ENCODE data around the gene CFAP119. TPM values are rescaled to one million over a fixed set of nuclear protein-coding genes. Genes with fewer than 3 reads are reported as not detected.

The CFAP119 gene
- total RNA-seq, 1 experiment from 2014 or later, result 4.6 TPM

DNA sequence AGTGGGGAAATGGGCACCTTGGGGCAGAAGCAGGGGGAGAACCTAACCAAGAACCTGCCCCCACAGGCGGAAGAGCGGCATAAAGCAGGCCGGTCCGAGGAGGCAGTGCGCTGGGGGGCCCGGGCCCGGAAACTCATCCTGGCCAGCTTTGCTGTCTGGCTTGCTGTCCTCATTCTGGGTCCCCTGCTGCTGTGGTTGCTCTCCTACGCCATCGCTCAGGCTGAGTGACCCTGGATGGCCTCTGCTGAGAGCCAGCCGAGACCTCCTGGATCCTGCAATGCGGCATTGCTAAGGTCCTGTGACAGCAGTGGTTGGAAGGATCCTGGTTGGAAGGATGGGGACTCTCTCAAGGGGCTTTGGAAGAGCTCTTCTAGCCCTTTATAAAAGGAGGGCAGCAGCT, 18.1 kb downstream of the CFAP119 start:
- DNase-seq (ENCODE audit: extremely low read depth, low read depth), result no peak

DNA sequence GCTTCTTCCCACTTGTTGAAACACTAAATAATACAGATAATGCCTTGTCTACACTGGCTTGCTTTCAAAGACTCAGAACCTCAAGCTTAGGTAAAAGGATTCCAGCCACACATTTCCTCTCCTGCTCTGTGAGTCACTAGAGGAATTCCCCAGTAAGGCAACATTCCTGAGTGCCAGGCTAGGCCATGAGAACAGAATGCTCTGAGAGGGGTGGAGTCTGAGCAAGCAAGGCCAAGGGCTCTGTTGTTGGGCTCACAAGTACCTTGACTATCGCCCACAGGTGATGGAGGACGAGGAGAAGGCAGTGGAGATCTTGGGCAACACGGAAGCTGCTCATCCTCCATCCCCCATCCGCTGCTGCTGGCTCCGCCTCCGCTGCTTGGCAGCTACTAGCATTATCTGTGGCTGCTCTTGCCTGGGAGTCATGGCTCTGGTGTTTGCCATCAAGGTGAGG, 20.4 kb downstream of the CFAP119 start:
- DNase-seq (ENCODE audit: extremely low read depth, low read depth), result no peak

DNA sequence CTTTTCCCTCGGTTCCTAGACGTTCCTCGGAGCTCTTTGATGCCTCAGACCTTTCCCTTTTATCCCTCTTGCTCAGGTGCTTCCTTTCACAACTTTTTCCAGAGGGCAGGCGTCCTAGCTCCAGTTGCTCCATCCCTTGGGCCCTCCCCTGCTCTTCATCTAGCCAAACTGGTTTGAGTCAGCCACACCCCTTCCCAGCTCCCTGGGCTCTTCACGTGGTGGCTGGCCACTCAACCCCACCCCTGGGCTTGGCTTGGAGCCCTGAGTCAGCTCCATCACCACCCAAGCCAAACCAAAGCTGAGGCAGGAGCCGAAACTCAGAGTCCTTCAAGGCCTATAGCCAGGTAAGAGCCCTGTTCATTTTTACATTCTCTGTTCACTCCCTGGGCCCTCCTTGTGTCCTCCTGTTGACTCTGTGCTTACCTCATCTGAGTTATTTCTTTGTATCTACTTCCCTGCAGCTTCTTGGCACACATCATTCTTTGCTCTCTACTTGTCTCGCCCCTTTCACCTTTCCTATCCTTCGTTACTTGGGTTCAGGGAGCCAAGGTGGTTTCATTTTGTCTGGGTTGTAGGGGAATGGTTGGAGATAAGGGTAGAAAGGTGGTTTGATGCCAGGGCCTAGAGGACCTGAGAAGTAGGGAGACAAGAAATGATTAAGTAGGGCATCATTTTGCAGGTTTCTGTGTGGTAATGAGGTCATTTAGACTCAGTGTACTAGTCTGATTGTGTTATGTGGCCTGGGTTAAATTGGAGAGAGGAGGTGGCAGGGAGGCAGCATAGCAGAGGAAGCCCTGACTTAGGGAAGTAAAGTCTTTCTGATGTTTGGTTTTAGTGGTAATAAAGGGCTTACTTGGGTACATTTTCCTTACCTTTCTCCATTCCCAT, 21.3 kb downstream of the CFAP119 start:
- DNase-seq (ENCODE audit: extremely low read depth, low read depth), result no peak

DNA sequence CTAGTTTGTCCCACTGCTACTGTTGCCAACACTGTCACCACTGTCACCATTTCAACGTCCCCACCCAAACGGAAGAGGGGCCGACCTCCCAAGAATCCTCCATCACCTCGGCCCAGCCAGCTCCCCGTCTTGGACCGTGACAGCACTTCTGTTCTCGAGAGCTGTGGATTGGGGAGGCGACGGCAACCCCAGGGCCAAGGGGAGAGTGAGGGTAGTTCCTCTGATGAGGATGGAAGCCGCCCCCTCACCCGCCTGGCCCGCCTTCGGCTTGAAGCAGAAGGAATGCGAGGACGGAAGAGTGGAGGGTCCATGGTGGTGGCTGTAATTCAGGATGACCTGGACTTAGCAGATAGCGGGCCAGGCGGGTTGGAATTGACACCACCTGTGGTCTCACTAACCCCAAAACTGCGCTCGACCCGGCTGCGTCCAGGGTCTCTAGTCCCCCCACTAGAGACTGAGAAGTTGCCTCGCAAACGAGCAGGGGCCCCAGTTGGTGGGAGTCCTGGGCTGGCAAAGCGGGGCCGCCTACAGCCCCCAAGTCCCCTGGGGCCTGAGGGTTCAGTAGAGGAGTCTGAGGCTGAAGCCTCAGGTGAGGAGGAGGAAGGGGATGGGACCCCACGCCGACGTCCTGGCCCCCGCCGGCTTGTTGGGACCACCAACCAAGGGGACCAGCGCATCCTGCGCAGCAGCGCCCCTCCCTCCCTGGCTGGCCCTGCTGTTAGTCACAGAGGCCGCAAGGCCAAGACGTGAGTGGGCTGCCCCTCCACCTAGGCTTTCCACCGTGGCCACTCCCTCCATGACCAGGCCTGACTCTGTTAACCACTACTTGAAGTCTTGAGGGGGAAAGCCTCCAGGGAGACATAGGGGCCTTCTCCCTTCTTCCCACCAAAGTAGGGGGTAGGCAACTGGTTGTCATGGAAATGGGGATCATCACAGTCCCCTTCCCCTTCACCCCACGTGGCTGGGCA, 22.6 kb downstream of the CFAP119 start:
- DNase-seq (ENCODE audit: extremely low read depth, low read depth), result no peak

DNA sequence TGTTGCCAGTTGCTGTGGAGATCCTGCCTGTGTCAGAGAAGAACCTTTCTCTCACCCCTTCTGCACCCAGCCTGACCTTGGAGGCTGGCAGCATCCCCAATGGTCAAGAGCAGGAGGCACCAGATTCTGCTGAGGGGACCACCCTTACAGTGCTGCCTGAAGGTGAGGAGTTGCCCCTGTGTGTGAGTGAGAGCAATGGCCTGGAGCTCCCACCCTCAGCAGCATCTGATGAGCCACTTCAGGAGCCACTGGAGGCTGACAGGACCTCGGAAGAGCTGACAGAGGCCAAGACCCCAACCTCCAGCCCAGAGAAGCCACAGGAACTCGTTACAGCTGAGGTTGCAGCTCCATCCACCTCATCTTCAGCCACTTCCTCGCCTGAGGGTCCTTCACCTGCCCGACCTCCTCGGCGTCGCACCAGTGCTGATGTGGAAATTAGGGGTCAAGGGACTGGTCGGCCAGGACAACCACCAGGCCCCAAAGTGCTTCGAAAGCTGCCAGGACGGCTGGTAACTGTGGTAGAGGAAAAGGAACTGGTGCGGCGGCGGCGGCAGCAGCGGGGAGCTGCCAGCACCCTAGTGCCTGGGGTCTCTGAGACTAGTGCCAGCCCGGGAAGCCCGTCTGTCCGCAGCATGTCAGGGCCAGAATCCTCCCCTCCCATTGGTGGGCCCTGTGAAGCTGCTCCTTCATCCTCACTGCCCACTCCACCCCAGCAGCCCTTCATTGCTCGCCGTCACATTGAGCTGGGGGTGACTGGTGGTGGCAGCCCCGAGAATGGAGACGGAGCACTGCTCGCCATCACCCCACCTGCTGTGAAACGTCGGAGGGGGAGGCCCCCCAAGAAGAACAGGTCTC, 23.8 kb downstream of the CFAP119 start:
- DNase-seq (ENCODE audit: extremely low read depth, low read depth), result no peak

DNA sequence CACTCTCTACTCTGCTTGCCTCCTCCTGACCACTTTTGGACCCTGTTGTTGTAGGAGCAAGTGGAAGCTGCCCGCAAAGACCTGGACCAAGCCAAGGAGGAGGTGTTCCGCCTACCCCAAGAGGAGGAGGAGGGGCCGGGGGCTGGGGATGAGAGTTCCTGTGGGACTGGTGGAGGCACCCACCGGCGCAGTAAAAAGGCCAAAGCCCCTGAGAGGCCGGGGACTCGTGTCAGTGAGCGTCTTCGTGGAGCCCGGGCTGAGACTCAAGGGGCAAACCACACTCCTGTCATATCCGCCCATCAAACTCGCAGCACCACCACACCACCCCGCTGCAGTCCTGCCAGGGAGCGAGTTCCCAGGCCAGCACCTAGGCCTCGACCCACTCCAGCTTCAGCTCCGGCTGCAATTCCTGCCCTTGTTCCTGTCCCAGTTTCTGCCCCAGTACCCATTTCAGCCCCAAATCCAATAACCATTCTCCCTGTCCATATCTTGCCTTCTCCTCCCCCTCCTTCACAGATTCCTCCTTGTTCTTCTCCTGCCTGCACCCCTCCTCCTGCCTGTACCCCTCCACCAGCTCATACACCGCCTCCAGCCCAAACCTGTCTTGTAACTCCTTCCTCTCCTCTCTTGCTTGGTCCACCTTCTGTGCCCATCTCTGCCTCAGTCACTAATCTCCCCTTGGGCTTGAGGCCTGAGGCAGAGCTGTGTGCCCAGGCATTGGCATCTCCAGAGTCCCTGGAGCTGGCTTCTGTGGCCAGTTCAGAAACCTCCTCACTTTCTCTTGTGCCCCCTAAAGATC, 24.7 kb downstream of the CFAP119 start:
- no peak for DNase-seq (ENCODE audit: extremely low read depth, low read depth)

DNA sequence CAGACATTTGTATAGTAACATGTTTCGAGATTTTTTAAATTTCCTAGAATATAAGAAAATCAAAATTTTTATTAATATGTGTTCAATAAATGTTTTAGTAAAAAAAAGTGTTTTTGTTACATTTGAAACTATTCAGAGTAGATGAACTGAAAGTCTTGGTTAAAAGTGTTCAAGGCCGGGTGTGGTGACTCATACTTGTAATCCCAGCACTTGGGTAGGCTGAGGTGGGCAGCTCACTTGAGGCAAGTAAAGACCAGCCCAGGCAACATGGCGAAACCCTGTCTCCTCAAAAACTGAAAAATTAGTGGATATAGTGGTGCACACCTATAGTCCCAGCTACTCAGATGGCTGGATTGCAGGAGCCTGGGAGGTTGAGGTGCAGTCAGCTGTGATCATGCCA, 30.5 kb downstream of the CFAP119 start:
- no peak for DNase-seq (ENCODE audit: extremely low read depth, low read depth)

DNA sequence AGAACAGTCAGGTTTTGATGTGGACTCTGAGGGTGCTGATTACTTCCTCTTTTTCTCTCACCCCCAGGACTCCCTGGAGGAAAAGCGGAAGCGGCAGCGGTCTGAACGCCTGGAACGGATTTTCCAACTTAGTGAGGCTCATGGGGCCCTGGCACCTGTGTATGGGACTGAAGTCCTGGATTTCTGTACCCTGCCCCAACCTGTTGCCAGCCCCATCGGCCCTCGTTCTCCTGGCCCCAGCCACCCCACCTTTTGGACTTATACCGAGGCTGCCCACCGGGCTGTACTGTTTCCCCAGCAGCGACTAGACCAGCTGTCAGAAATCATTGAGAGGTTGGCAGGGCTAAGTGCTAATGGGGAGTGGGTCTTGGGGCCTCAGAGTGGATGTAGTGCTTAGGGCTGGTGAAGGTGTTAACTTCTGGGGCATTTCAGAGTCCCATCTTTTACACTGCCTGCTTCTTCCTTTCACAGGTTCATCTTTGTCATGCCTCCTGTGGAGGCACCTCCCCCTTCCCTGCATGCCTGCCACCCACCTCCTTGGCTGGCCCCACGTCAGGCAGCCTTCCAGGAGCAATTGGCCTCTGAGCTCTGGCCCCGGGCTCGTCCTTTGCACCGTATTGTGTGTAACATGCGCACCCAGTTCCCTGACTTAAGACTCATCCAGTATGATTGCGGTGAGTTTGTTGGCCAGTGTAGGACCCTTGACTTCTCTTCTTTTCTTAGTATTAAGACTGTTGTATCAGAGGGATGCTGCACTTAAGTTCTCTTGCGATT, 32.8 kb downstream of the CFAP119 start:
- no peak for DNase-seq (ENCODE audit: extremely low read depth, low read depth)

DNA sequence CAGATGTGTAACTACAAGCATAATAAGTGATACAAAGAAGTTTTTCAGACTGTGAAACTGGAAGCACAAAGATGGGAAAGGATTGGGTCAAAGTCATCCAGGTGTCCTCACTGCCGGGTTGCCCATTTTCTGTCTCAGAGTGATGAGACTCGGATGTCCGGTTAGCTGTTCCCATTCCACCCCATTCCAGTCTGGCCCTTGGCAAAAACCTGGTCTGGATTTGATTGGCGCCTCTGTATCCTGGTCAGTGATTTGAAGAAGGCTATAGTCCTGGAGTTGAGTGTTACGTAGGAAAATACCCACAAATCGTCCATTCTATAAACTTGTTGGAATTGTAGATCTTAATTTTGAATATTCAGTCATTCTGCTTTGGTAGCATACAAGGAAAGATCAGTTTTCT, 33.5 kb downstream of the CFAP119 start:
- DNase-seq (ENCODE audit: extremely low read depth, low read depth), result no peak

DNA sequence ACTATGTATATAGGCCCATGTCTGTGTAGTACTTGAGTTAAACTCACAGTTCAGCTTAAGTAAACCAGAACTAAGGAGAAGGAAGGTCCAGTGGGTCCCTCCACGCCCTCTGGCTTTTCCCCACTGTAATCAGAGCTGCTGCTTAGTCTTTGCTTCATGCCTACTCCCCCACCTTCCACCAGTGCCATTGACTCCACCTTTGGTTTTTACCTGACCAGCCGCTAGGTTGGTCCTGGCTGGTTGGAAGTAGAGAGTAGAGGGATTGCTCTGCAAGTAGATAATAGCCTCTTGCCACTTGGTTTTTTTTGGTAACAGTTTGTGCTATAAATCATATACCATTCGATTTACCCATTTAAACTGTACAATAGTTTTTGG, 36.5 kb downstream of the CFAP119 start:
- no peak for DNase-seq (ENCODE audit: extremely low read depth, low read depth)

DNA sequence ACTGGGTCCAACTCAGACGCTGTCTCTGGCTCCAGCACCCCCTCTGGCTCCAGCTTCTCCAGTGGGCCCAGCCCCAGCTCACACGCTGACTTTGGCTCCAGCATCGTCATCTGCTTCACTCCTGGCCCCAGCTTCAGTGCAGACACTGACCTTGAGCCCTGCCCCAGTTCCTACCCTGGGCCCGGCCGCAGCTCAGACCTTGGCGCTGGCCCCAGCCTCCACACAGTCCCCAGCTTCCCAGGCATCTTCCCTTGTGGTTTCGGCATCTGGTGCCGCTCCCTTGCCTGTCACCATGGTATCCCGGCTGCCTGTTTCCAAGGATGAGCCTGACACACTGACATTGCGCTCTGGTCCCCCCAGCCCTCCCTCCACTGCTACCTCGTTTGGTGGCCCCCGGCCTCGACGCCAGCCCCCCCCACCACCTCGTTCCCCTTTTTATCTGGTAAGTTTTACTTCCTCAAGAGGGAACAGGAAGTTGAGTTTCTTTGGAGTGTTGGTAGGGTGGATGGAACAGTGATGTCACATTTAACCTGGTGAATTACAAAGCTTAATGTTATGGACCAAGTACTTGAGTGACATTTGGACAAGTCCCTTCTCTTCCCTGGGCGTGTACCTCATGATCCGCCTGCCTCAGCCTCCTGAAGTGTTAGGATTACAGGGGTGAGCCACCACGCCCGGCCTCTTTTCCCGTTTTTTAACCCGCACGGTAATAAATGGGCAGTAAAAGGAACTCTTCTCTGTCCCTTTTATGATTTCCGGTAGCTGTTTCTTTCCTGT, 37.0 kb downstream of the CFAP119 start:
- DNase-seq (ENCODE audit: extremely low read depth, low read depth), result no peak

DNA sequence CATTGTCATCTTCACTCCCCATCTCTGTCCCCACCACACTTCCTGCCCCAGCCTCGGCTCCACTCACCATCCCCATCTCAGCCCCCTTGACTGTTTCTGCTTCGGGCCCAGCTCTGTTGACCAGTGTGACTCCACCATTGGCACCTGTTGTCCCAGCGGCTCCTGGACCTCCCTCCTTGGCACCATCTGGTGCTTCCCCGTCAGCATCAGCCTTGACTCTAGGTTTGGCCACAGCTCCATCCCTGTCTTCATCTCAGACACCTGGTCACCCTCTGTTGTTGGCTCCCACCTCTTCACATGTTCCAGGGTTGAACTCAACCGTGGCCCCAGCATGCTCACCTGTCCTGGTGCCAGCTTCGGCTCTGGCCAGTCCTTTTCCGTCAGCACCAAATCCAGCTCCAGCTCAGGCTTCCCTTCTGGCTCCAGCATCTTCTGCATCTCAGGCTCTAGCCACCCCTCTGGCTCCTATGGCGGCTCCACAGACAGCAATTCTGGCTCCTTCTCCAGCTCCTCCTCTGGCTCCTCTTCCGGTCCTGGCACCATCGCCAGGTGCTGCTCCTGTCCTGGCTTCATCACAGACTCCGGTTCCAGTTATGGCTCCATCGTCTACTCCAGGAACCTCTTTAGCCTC, 38.0 kb downstream of the CFAP119 start:
- DNase-seq (ENCODE audit: extremely low read depth, low read depth), result no peak

DNA sequence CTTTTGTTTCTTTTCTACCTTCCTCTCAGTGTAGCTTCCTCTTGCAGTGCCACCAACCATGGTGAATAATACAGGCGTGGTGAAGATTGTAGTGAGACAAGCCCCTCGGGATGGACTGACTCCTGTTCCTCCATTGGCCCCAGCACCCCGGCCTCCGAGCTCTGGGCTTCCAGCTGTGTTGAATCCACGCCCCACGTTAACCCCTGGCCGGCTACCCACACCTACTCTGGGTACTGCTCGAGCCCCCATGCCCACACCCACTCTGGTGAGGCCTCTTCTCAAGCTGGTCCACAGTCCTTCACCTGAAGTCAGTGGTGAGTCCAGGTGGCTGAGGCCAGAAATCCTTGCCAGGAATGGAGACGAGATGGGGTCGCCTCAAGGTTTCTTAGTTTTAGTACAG, 38.9 kb downstream of the CFAP119 start:
- DNase-seq (ENCODE audit: extremely low read depth, low read depth), result no peak

DNA sequence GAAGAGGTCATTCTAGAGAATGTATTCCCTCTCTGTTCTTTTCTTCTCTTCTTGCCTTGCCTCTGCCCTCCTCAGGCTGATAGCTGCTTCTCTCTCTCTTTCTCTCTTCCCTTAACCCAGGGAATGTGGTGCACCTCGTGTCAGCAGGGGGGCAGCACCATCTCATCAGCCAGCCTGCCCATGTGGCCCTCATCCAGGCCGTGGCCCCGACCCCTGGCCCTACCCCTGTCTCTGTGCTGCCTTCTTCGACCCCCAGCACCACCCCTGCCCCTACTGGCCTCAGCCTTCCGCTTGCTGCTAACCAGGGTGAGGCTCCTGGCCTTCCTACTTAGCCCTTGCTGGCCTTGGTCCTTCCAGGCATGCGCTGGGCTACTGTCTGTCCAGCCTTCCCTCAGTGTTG, 39.4 kb downstream of the CFAP119 start:
- no peak for DNase-seq (ENCODE audit: extremely low read depth, low read depth)

DNA sequence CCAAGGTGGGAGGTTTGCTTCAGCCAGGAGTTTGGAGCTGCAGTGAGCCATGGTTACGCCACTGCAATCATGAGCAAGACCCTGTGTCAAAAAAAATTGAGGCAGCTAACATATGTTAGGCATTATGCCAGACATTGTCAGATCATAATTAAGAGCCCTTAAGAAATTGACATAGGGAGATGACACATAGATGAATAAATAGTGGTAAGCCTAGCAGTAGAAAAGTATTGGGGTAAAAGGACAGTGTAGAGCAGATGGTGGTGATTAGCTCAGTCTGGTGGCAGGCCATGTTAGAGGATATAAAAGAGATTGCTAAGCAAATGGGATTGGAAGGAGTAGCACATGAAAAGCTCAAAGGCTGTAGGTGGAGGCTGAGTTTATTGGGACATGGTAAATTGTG, 40.3 kb downstream of the CFAP119 start:
- DNase-seq (ENCODE audit: extremely low read depth, low read depth), result no peak

DNA sequence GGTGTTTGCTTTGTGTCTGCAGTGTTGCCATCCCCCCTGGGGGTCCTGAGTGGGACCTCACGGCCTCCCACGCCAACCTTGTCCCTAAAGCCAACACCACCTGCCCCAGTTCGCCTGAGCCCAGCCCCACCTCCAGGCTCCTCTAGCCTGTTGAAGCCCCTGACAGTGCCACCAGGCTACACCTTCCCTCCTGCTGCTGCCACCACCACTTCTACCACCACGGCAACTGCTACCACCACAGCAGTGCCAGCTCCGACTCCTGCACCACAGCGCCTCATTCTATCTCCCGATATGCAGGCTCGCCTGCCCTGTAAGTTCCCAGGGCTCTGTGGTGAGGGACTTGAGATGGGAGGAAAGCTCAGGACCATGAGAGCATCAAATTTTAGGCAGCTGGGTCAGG, 40.7 kb downstream of the CFAP119 start:
- DNase-seq (ENCODE audit: extremely low read depth, low read depth), result no peak

DNA sequence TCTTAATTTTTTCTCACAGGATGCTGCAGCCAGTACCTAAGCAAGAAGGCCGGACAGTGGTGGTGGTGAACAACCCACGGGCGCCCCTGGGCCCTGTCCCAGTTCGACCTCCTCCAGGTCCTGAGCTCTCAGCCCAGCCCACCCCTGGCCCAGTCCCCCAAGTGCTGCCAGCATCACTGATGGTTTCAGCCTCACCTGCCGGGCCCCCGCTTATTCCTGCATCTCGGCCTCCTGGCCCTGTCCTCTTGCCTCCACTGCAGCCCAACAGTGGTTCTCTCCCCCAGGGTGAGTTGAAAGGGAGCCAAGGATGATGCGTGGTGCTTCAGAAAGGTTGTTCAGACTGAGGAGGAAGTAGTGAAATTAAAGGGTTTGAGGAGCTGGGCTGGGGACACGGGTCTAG, 41.2 kb downstream of the CFAP119 start:
- DNase-seq (ENCODE audit: extremely low read depth, low read depth), result no peak

DNA sequence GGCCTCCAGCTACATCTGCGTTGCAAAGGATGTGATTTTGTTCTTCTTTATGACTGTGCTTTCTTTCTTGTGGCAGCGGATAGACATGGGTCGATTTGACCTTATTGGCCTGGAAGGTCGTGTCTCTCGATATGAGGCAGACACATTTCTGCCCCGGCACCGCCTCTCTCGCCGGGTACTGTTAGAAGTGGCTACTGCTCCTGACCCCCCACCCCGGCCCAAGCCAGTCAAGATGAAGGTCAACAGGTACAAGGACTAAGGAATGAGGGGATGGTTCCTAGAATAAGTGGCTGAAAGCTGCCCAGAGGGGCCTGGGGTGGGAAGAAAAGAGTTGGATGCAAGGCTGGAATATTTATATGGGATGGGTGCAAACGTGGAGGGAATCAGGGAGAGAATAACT, 41.8 kb downstream of the CFAP119 start:
- no peak for DNase-seq (ENCODE audit: extremely low read depth, low read depth)
